DND-41 (cell line): ENCODE measurements around the gene ZNF44.

Experiments
- ATAC-seq: fragments of 200-7000 bp; cut with Tn5 transposase; 3 replicates; pipeline ENCODE4 v1.9.1; 2021; ENCODE audit warnings: low read depth; ENCODE audit not compliant: insufficient read depth
- DNase-seq: peaks from one replicate; pipeline ENCODE4 v3.0.0-alpha.2; 2020
- H2AFZ ChIP-seq: 2 replicates; pipeline ENCODE4 v1.6.0; 2012; ENCODE audit warnings: low read depth, low read length
- H3K27ac ChIP-seq: 2 replicates; pipeline ENCODE4 v1.5.1; 2012; ENCODE audit warnings: low read length, inconsistent platforms
- H3K27me3 ChIP-seq: fragments of 200-600 bp; sonication (generic); 2 replicates; pipeline ENCODE4 v1.6.0; 2012; ENCODE audit warnings: low read length, mild to moderate bottlenecking, inconsistent platforms; ENCODE audit not compliant: insufficient read depth, poor library complexity
- H3K36me3 ChIP-seq: 2 replicates; pipeline ENCODE4 v1.5.1; 2012; ENCODE audit warnings: low read length, inconsistent platforms; ENCODE audit not compliant: insufficient read depth
- H3K4me1 ChIP-seq: 2 replicates; pipeline ENCODE4 v1.5.1; 2012; ENCODE audit warnings: mild to moderate bottlenecking, low read length; ENCODE audit not compliant: insufficient read depth
- H3K4me2 ChIP-seq: 2 replicates; pipeline ENCODE4 v1.6.0; 2012; ENCODE audit warnings: mild to moderate bottlenecking, moderate library complexity, low read length, inconsistent platforms; ENCODE audit not compliant: insufficient read depth
- H3K4me3 ChIP-seq, 2 experiments: fragments of 200-600 bp in 1 of 2; shearing (Covaris generic) in 1 of 2; 2 replicates each; pipeline ENCODE4 v1.5.1; 2012 to 2016; ENCODE audit warnings: inconsistent platforms in 2 of 2, low read length in 2 of 2, mild to moderate bottlenecking in 2 of 2, low read depth in 1 of 2, moderate library complexity in 1 of 2
- H3K79me2 ChIP-seq: 2 replicates; pipeline ENCODE4 v1.6.0; 2012; ENCODE audit warnings: low read length, inconsistent platforms; ENCODE audit not compliant: insufficient read depth
- H3K9ac ChIP-seq: 2 replicates; pipeline ENCODE4 v1.6.0; 2012; ENCODE audit warnings: low read depth, mild to moderate bottlenecking, inconsistent platforms, low read length, moderate library complexity
- H3K9me3 ChIP-seq: 2 replicates; pipeline ENCODE4 v1.5.1; 2012; ENCODE audit warnings: low read length, moderate library complexity, mild to moderate bottlenecking, inconsistent platforms; ENCODE audit not compliant: insufficient read depth, severe bottlenecking
- H4K20me1 ChIP-seq: 2 replicates; pipeline ENCODE4 v1.6.0; 2012; ENCODE audit warnings: low read length; ENCODE audit not compliant: insufficient read depth
- CTCF ChIP-seq: IDR thresholded peaks from 2 replicates; pipeline ENCODE4 v1.5.1; 2012; ENCODE audit warnings: borderline replicate concordance, low read length, moderate library complexity, mild to moderate bottlenecking; ENCODE audit not compliant: poor library complexity, severe bottlenecking; ENCODE audit errors: extremely low read depth
- EZH2 ChIP-seq: IDR thresholded peaks from 3 replicates; pipeline ENCODE4 v1.6.1; 2012; ENCODE audit warnings: borderline replicate concordance, low read depth, mild to moderate bottlenecking, moderate library complexity, low read length, inconsistent platforms; ENCODE audit not compliant: severe bottlenecking

ZNF44 gene

GRCh38 chr19:12289790-12290065 is 5.0 kb downstream of the ZNF44 start:
- Histone ChIP-seq H3K36me3 (peaks cover 5% of the 10 kb centered on the region; the same call in 1 of the 2 replicates), H3K27ac (no peak overlapping the region), H3K4me1 (peaks cover 28% of the 10 kb centered on the region), H3K9me3 (no peaks in the 10 kb centered on the region), H3K4me3 (no peak overlapping the region), H4K20me1 (peaks cover 3% of the 10 kb centered on the region; the same call in 1 of the 2 replicates), H3K79me2 (peaks cover 88% of the 10 kb centered on the region), H2AFZ (no peak overlapping the region), H3K27me3 (no peaks in the 10 kb centered on the region), H3K9ac (no peak overlapping the region), H3K4me2 (no peak overlapping the region)
- no peak for DNase-seq
- ATAC-seq: no peak
- TF ChIP-seq EZH2 (no peak), CTCF (no peak)

GRCh38 chr19:12287958-12288500 is 6.7 kb downstream of the ZNF44 start:
- Histone ChIP-seq H4K20me1 (peaks cover under 1% of the 10 kb centered on the region; the same call in 1 of the 2 replicates), H3K4me1 (peaks cover 18% of the 10 kb centered on the region), H3K79me2 (peaks cover 88% of the 10 kb centered on the region), H2AFZ (no peak overlapping the region), H3K27me3 (no peaks in the 10 kb centered on the region), H3K4me2 (no peak overlapping the region), H3K27ac (no peak overlapping the region), H3K4me3 (no peak overlapping the region), H3K9ac (no peak overlapping the region), H3K9me3 (no peaks in the 10 kb centered on the region), H3K36me3 (peaks cover 6% of the 10 kb centered on the region; the same call in 1 of the 2 replicates)
- no peak for DNase-seq
- TF ChIP-seq CTCF: no peak
- TF ChIP-seq EZH2: no peak
- ATAC-seq: no peak

GRCh38 chr19:12284631-12285030 is 10.1 kb downstream of the ZNF44 start:
- H3K27ac ChIP-seq: no peak overlapping the region
- DNase-seq: no peak
- peaks cover 7% of the 10 kb centered on the region for H3K4me1 ChIP-seq
- no peak overlapping the region for H2AFZ ChIP-seq
- H4K20me1 ChIP-seq: peaks cover 4% of the 10 kb centered on the region; the same call in 1 of the 2 replicates
- ATAC-seq: no peak
- no peak overlapping the region for H3K9ac ChIP-seq
- no peak overlapping the region for H3K4me3 ChIP-seq
- H3K4me2 ChIP-seq: no peak overlapping the region
- peaks cover 88% of the 10 kb centered on the region for H3K79me2 ChIP-seq
- no peaks in the 10 kb centered on the region for H3K27me3 ChIP-seq
- 0 out of 2 replicates have a peak, but pooled peaks cover 9% of the 10 kb centered on the region for H3K36me3 ChIP-seq
- no peaks in the 10 kb centered on the region for H3K9me3 ChIP-seq
- no peak for TF ChIP-seq EZH2
- TF ChIP-seq CTCF: no peak

- peaks cover 4% of the 10 kb centered on the region; the same call in 1 of the 2 replicates for H4K20me1 ChIP-seq
- peaks cover 89% of the 10 kb centered on the region for H3K79me2 ChIP-seq
- H3K36me3 ChIP-seq: 0 out of 2 replicates have a peak, but pooled peaks cover 9% of the 10 kb centered on the region
These were observed 10.5 kb downstream of the ZNF44 start for GRCh38 chr19:12284226-12284625.

More at GRCh38 chr19:12284226-12284625, 10.5 kb downstream of the ZNF44 start:
- no peak for TF ChIP-seq CTCF
- no peak for TF ChIP-seq EZH2
- Histone ChIP-seq H3K9me3 (no peaks in the 10 kb centered on the region), H2AFZ (no peak overlapping the region), H3K27ac (no peak overlapping the region), H3K4me2 (no peak overlapping the region), H3K9ac (no peak overlapping the region), H3K4me1 (peaks cover 5% of the 10 kb centered on the region; the same call in 1 of the 2 replicates), H3K27me3 (no peaks in the 10 kb centered on the region), H3K4me3 (no peak overlapping the region)
- ATAC-seq: no peak
- DNase-seq: no peak
